NCI-H510A (cell line): ENCODE measurements around the gene UBR1.
"Not testable (repeated sequence)": the region's sequence is repeated elsewhere in the genome, so short reads cannot be mapped to it uniquely, and the experiment has no call there.

Source experiments
- DNase-seq: peaks from one replicate; lab custom pipeline; 2025; lab: John Stamatoyannopoulos, UW

UBR1 gene

DNA sequence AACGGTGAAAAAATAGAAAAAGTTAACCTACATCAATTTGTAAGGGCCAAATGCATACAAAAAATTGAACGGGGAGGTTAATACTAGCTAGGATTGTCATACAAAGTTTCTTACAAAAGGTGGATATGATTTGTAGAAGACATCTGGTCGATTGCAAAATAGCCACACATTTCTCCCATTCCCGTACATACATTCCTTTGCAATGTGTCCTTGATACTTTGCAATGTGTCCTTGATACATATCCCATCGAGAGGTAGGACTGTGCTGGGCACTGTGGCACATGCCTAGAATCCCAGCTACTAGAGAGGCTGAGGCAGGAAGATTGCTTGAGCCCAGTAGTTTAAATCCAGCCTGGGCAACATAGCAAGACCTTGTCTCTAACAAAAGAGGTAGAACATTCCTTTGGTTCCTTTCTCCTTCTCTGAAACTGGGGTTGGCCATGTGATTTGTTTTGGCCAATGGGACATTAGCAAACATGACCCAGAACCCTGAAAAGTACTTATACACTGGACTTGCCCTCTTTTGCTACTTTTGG lies 194.7 kb downstream of the UBR1 start:
- DNase-seq: no peak

DNA sequence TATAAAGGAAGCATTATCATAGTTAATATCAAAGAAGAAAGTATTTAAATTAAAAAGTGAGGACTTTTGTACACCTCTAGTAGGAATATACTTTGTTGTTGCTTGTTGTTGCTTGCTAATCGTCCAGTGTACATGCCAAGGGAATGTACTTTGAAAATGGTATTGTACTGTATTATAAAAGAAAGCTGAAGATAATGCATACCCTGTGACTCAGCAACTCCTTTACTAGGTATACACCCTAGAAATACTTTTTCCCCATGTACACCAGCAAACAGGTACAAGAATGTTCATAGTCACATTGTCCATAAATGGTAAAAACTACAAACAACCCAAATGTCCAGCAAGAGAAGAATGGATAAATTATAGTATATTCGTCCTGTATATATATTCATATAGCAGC lies 197.3 kb downstream of the UBR1 start:
- no peak for DNase-seq

DNA sequence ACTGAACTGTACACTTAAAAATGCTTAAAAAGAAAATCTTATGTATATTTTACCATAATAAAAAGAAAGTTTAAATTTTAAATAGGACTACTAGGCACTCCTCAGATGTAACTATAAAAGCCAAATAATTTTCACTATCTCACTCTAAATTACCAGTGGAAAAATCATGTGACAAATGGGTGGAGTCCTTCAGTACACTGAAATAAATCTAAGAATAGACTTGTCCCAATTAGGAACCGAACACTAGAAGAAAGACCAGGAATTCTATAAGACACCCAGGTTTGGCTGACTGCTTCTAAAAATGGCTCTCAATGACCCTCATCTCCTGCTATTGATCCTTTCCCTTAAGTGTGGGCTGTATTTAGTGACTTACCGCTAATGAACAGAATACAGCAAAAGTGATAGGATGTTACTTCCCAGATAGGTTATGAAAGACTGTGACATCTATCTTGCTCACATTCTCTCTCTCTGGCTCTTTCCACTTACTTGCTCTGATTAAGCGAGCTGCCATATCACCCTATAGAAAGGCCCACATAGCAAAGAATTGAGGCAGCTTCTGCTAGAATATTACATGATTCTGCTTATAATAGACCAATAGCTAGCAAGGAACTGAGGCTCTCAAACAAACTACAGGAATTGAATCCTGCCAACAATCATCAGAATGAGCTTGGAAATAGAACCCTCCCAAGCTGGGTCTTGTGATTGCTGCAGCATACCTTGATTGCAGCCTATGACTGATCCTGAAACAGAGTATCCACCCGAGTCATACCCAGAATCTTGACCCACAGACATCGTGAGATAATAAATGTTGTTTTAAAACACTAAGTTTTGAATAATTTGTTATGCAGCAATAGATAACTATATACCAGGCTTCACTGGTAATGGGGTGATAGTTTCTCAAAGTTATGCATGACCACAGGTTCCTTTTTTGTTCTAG lies 202.2 kb downstream of the UBR1 start:
- no peak for DNase-seq

DNA sequence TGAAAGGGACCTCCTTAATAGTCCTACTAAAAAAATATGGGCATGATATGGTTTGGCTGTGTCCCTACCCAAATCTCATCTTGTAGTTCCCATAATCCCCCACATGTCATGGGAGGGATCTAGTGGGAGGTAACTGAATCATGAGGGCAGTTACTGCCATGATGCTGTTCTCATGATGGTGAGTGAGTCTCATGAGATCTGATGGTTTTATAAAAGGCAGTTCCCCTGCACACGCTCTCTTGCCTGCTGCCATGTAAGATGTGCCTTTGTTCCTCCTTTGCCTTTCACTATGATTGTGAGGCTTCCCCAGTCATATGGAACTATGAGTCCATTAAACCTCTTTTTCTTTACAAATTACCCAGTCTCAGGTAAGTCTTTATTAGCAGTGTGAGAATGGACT lies 211.9 kb downstream of the UBR1 start:
- not testable (repeated sequence) for DNase-seq
